NCI-H446 treated with DMSO at 0.1 percent for 48 hours (cell line): Measurements from ENCODE around the gene RBCK1.
"Not testable (repeated sequence)": the region's sequence is repeated elsewhere in the genome, so short reads cannot be mapped to it uniquely, and the experiment has no call there.

Experiments
- DNase-seq: peaks from one replicate; lab custom pipeline; 2025; lab: John Stamatoyannopoulos, UW

The RBCK1 gene

DNA sequence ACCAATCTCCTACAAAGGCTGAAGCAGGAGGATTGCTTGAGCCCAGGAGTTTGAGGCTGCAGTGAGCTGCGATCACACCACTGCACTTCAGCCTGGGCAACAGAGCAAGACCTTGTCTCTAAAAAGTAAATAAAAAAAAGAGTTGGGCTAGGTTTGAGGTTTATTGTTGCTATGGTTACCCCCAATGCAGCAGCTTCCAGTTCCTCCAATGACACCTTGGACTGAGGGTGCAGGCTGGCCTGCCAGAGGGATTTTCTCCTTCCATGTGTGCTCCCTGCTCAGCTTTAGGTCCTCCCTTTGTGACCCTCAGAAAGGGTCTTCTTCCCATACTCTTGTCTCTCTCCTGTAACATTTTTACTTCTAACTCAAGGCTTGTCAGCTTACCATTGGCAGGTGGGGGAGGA lies 64.8 kb downstream of the RBCK1 start:
- no peak for DNase-seq

DNA sequence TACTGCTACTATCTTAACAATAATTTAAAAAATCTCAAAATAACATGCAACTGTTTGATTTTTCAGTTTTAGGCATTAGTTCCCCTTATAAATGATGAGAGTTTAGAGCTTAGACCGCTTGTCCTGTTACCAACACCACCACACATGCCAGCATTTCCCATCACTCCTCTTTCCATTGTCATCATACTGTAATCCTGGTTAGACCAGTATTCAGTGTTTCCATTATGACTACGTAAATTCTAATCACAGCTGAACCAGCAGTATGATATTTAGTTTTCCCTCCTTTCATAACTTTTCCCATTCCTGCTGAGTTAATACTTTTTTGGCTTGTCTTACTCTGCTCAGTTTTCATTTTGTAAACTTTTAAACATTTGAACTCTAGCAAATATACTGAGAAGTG lies 66.5 kb downstream of the RBCK1 start:
- no peak for DNase-seq

DNA sequence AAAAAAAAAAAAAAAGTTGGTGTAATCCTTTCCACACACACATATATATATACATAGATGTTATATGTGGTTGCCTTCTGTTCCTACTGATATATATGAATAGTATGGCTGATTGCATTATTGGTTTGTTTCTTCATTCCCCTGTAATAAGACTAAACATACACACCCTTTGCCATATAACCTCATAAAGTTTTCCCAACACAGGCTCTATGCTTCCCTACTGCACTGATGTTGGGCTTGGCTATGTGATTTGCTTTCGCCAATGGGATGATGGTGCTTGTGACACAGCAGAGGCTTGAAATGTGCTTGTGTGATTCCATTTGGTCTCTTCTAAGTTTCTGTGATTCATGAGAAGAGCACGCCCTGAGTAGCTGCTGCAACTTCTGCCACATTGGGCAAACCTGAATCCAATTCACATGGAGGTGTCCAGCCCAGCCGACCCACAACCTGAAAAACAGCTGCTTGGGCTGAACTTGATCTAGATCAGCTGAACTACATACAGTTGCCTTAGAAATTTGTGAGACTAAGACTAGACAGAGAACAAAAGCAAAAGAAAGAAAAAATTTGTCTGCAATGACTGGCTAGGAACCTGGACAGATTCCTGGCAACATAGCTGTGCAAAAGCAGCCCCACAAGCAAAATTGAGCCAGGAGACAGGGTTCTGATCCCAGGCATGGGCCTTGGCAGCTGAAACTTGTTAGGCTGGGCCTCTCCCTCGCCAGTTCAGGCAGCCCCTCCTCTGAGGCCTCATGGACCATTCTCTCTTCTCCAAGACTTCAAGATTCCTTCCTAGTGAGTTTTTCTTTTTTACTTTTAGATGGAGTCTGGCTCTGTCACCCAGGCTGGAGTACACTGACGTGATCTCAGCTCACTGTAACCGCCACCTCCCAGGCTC lies 67.6 kb downstream of the RBCK1 start:
- DNase-seq = no peak

DNA sequence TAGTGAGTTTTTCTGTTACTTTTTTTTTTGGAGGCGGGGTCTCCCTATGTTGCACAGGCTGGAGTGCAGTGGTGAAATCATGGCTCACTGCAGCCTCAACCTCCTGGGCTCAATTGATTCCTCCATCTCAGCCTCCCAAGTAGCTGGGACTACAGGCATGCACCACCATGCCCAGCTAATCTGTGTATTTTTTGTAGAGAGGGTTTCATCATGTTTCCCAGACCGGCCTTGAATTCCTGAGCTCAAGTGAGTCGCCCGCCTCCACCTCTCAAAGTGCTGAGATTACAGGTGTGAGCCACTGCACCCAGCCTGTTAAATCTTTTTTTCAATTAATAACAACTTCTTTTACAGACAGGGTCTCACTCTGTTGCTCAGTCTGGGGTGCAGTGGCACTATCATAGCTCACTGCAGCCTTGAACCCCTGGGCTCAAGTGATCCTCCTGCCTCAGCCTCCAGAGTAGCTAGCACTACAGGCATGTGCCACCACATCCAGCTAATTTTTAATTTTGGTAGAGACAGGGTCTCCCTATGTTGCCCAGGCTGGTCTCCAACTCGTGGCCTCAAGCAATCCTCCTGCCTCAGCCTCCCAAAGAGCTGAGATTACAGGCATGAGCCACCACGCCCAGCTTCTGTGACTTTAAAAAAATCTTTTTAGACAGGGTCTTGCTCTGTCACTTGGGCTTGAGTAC lies 68.6 kb downstream of the RBCK1 start:
- not testable (repeated sequence) for DNase-seq

DNA sequence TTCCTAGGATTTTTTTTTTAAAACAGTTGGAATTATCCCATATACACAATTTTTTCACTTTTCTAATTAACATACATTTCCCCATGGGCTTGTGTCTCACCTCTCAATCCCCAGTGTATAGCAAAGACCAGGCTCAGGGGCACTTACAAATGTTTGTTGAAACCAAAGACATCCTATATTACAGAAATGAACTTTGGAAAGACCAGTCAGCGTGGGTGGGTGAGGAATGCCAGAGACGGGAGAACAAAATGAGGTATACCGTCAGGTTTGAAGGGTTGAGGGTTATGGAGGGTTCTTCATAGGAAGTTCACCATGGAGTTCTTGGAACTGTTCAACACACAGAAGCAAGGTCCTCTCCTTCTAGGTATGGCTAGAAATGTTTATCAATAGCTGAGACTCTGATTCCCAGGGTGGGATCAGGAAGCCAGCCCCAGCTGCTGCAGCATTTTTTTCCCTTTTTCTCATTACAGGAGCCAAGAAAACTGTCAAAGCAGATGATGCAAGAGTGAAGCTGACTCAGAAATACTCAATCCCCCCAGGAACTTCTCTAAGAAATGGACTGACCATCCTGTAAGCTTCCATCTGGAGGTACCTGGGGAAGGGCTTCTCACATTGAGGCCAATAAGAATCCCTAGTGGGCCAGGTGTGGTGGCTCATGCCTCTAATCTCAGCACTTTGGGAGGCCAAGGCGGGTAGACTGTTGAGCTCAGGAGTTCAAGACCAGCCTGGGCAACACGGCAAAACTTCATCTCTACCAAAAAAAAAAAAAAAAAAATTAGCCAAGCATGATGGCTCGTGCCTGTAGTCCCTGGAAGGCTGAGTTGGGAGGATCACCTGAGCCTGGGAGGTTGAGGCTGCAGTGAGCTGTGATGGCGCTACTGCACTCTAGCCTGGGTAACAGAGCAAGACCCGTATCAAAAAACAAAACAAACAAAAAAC lies 70.2 kb downstream of the RBCK1 start:
- no peak for DNase-seq

DNA sequence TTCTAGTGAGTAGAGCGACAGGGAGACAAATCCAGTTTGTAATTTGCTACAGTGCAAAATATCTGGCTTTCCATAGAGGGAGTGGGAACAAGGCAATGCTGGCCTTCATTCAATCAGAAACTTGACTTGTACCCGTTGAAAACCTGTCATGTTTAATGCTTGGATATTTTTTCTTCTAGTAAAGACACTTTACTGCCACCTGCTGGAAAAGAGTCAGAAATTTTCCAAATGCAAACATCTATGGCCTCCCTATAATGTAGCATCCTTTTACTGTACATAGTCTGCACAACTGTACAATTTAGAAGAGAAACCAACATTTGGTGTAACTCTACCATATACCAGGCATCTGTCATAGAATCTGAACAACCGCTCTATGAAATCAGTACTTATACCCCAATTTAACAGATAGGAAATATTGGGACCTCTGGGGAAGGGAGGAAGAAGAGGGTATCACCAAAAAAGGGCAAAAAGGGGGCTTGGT lies 70.9 kb downstream of the RBCK1 start:
- peak; percentile 24 for DNase-seq

DNA sequence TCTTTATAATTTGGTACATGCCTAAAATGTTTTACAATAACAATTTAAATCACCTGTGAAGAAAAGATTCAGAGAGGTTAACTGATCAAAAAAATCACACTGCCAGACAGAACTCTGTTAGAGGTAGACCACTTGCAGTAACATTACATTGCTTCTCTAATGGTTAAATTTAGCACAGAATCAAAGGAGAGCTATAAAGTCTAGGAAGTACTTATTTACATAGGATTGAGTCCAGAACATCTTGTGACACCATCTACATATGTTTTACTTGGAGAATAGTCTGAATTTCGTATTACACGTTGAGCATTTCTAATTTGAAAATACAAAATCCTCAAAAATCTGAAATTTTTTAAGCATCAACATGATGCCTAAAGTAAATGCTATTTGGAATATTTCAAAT lies 71.4 kb downstream of the RBCK1 start:
- DNase-seq = no peak

DNA sequence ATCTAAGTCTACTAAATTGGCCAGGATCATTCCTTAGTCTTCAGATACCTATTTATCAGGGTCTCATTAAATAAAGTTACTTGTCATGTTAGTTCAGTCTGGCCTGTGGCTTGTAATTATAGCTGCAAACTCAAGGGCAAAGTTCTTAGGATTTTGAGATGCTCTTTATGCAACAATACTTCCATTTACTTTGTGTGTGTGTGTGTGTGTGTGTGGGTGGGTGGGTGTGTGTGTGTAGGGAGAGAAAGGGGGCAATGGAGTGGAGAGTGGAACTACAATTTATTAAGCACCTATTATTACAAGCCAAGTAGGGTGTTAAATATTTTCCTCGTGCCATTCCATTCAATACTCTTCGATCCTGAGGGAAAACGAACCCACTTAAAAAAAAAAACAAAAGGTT lies 71.9 kb downstream of the RBCK1 start:
- DNase-seq = no peak

DNA sequence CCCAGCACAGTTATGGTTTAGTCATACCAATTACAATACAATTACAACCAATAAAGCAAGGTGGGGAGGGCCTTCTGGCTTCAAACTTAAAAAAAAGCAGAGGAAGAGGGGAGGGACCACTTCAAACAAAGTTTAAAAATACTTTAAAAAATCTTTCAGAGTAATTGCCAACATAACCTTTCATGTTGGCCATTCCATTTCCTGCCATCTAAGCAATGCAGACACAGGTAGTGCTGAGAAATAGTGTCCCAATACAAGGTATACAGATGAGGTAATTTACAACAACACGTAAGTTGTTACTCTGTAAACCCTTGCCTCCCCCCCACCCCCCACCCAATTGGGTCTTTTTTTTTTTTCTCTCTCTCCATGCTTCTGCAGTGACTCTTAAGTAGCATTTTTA lies 73.1 kb downstream of the RBCK1 start:
- DNase-seq = no peak
